GM19467 (cell line): Measurements from ENCODE around the gene SPAG4.

ENCODE experiments used
- ATAC-seq: cut with Tn5 transposase; IDR thresholded peaks from one replicate; pipeline ENCODE4 v1.9.1; 2021; ENCODE audit warnings: mild to moderate bottlenecking, moderate library complexity; ENCODE audit not compliant: unreplicated experiment

SPAG4 gene

DNA sequence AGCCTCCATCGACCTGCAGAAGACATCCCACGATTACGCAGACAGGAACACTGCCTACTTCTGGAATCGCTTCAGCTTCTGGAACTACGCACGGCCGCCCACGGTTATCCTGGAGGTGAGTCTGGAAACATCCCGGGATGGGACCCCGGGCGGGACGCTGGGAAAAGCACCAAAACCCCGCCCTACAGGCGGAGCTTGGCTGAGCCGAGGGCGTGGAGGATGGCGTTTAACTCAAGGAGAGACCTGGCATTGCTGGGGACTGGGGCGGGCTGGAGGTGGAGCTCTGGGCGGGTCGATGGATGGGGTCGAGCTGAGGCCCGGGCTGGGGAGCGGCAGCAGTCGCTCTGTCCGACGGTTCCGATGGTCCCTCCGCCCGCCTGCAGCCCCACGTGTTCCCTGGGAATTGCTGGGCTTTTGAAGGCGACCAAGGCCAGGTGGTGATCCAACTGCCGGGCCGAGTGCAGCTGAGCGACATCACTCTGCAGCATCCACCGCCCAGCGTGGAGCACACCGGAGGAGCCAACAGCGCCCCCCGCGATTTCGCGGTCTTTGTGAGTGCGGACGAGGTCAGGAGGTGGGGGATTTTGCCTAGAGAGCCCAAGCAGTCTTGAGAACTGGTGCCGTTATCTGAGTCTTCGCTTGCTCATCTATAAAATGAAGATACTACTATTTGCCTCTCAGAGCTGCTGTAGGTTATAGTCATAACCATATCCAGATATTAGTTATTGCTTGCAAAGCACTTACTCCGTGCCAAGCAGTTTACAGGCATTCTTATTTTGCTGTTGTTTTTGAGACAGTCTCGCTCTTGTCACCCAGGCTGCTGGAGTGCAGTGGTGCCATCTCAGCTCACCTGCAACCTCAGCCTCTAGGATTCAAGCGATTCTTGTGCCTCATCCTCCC lies 3.8 kb downstream of the SPAG4 start:
- peak; percentile 30 for ATAC-seq

DNA sequence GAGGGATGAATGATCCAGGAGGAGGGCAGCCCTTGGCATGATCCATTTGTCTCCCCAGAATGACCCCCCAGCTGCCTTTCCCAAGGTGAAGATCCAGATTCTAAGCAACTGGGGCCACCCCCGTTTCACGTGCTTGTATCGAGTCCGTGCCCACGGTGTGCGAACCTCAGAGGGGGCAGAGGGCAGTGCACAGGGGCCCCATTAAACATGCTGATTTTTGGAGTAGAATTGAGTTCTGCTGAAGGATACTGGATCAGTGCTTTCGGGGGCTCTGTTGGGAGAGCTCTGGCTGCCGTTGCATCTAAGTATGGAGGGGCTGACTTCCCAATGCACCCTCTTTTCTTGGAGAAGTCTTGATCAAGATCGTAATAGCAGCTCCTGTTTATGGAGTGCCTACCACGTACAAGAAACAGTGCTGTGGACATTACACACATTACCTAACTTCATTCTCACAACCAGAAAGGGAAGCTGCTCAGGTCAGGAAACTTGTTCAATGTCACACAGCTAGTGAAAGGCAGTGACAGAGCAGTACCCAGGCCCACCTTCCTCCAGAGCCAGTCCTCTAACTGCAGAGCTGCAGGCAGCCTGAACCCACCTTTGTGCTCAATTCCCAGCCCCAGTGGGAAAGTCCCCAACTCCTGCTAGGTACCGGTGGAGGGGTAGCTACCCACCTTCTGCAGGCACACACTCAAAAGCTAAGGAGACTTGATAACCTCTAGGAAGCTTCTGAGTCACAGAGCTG lies 5.4 kb downstream of the SPAG4 start:
- no peak for ATAC-seq

DNA sequence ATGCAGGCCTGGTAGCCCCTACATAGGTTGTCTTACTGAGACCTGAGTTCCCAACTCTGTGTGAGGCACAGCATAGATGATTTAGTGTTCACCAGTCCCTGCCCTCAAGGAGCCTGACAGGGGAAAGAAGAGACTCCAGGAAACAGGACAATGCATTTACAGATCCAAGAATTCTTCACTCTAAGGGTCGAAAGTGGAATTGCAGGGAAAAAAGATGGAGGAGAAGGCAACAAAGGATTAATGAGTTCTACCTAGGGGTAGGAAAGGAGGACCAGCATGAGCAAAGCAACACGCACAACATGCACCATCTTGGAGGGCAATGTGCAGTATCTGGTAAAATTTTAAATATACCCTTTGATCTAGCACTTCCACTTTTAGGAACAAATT lies 5.9 kb downstream of the SPAG4 start:
- ATAC-seq = no peak

GRCh38 chr20:35625584-35626385 lies 10.2 kb downstream of the SPAG4 start:
- ATAC-seq = no peak

GRCh38 chr20:35626386-35627001 lies 10.9 kb downstream of the SPAG4 start:
- ATAC-seq = no peak

- no peak for ATAC-seq
These were observed 11.5 kb downstream of the SPAG4 start for GRCh38 chr20:35627121-35627520.

- ATAC-seq = no peak
These were observed 14.0 kb downstream of the SPAG4 start for GRCh38 chr20:35629427-35630145.

DNA sequence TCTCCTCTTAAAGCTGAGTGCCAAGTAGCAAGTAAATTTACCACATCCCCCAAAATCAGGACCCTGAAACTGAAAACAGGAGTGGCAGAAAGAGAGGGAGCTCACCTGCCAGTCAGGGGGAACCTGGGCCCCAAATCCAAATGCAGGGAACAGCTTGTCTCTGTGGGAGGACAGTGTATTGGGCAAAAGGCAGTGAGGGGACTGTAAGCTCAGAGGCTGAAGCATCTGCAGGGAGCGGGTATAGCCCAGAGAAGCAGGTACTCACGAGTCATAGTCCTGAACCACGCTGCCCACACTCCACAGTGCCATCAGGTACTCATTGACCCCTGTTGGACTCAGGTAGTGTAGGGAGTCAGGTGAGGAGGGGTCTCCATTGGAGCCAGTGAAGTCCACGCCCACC lies 15.0 kb downstream of the SPAG4 start:
- no peak for ATAC-seq

DNA sequence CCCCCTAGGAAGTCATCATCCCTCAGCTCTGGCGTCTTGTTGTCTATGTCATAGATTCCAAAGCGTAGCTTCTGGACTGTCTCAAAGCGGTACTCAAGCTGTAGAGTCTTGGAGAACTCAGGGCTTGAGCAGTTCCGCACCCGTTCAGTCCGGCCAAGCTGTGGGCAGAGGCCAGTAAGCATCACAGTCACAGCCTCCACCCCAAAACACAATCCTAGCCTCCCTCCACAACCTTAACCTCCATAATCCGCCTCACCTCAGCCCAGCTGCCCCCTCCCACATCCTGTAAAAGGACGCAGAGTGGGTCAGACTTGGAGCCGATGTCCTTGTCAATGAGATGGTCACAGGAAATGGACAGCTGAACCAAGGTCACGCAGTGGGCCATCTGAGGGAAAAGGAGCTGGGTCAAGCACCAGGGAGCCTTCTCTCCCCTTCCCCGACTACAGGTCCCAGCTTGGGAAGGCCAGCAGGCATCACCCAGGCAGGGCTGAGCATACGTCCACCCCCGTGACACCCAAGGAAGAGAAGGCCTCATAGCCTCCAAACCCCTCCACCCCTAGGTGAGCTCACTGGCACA lies 17.0 kb downstream of the SPAG4 start:
- ATAC-seq = no peak

DNA sequence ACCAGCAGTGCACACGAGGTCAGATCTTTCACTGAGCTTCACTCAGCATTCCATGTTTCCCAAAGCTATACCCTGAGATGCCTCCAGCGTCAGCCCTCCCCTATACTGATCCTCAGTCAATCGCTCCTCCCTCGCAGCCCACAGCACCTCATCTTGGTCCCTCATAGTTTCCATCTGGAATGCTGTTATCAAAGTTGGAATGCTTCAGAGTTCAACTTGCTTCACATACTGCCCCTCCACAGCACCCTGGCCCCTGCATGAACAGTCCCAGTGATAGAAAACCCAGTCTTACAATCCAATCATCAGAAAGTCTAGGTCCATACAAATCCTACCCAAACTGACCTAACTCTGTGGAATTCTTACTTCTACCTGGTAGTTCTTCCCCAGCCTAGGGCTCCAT lies 20.0 kb downstream of the SPAG4 start:
- no peak for ATAC-seq

- no peak for ATAC-seq
These were observed 20.5 kb downstream of the SPAG4 start for GRCh38 chr20:35636095-35636494.

DNA sequence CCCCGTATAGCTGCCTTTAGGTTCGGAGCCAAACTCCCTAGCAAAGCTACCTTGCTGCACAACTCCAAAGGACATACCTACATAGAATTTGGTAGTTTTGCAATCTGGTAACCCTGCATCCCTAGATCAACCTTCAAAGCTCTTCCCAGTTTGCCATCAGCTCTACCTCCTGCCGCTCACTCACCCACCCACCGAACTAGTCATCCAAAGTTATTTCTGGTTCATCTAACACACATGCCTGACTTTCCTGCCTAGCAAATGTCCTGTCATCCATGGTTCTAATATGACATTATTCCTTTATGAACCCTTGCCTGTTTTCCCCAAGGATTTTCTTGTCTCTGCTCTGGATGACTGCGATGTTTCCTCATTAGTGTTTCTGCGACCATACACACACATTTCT lies 21.6 kb downstream of the SPAG4 start:
- ATAC-seq = no peak

- no peak for ATAC-seq
These were observed 23.1 kb downstream of the SPAG4 start for GRCh38 chr20:35638751-35639150.

- no peak for ATAC-seq
These were observed 25.1 kb downstream of the SPAG4 start for GRCh38 chr20:35640724-35641123.

DNA sequence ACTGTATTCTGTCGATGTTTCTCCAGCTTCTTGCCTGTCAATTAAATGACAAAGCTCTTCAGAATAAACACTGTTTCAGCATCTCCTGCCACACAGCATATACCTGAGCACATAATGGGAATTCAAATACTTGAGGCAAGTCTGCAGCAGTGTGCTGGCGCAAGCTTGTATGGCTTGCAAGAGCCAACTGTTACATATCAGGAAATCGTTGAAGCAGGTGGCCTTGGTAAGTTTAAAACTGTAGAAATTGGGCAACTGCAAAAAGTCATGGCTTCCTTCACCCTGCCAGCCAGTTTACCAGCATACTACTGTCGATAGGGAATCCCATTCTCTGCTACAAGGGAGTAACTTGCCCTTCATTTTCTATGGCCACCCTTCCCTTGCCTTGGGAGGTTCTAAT lies 26.1 kb downstream of the SPAG4 start:
- ATAC-seq = no peak

- ATAC-seq = no peak
These were observed 27.4 kb downstream of the SPAG4 start for GRCh38 chr20:35643045-35643444.

GRCh38 chr20:35644806-35645205 lies 29.2 kb downstream of the SPAG4 start:
- no peak for ATAC-seq

GRCh38 chr20:35648836-35649235 lies 33.2 kb downstream of the SPAG4 start:
- ATAC-seq = no peak

DNA sequence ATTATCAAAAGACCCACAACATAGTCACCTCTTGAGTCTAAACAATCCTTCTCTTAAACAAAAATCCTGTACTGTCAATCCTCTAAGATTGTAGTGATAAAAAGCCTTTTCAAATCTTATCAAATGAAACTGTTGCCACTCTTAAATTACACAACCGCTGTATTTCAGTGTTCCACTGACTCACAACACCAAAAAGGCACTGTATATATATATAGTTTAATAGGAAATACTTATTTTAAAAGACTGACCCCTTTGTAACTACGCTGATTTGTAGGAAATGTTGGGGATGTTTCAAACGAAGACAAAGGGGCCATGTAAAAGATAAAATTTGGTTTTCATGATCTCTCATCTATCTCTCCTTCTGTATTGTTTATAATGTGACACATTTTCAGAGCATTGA lies 35.0 kb downstream of the SPAG4 start:
- ATAC-seq = no peak

DNA sequence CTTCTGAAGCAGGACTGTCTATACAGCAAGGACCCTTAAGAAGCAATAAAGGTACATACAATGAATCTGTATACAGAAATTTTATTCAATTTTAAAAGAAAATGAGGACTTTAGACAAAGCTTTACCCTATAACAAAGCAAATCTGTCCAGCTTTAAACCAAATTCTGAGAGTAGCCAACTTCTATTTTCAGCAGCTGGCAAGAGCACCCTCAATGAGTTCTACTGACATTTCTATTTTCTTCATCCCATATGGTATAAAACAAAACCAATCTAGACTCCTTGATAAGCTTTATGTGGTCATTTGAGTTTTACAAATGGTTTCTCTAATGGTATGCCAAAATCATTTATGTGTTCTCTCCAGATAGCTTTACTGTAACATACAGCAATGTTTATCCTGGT lies 36.3 kb downstream of the SPAG4 start:
- ATAC-seq = no peak
